Lower lobe of right lung (tissue), 2 donors: ENCODE results near the gene NR3C1. TPM values are rescaled to one million over a fixed set of nuclear protein-coding genes. Genes with fewer than 3 reads are reported as not detected.
"Not testable (repeated sequence)": the region's sequence is repeated elsewhere in the genome, so short reads cannot be mapped to it uniquely, and the experiment has no call there.

Experiments
- ATAC-seq, 2 donors: fragments of 200-7000 bp; cut with Tn5 transposase; one replicate each; pipeline ENCODE4 v1.9.1; 2020 to 2022; ENCODE audit warnings: mild to moderate bottlenecking in 2 of 2, moderate library complexity in 2 of 2
- DNase-seq: peaks from one replicate; pipeline ENCODE4 v3.0.0-alpha.2; 2020
- H3K27ac ChIP-seq: fragments of 200-600 bp; one replicate; pipeline ENCODE4 v1.8.0; 2022
- H3K27me3 ChIP-seq: fragments of 200-600 bp; one replicate; pipeline ENCODE4 v1.8.0; 2022; ENCODE audit warnings: low read depth
- H3K36me3 ChIP-seq: fragments of 200-600 bp; one replicate; pipeline ENCODE4 v1.8.0; 2022; ENCODE audit warnings: mild to moderate bottlenecking
- H3K4me1 ChIP-seq: fragments of 200-600 bp; one replicate; pipeline ENCODE4 v1.8.0; 2022
- H3K4me3 ChIP-seq: fragments of 200-600 bp; one replicate; pipeline ENCODE4 v1.8.0; 2022; ENCODE audit warnings: mild to moderate bottlenecking
- H3K9me3 ChIP-seq: fragments of 200-600 bp; one replicate; pipeline ENCODE4 v1.8.0; 2022
- intact Hi-C: fragments of 100-400 bp; cut with DNase I; formaldehyde crosslinking; loops from one replicate; pipeline ENCODE4 v1.11.0; 2022
- total RNA-seq: library from RNA; stranded (reverse); fragmentation: NEBNext Ultra II Directional; extraction: Animal tissue kit (Norgen Biotek cat#: 25700); gene quantifications from one replicate; pipeline ENCODE4 v1.2.1, GENCODE V29; 2021
- TF ChIP-seq, protein P1 (sequence below): fragments of 200-600 bp; IDR thresholded peaks from one replicate; pipeline ENCODE4 v1.8.0; 2022; ENCODE audit warnings: antibody characterized with exemption, mild to moderate bottlenecking
- donor health status: DM: no; HTN: yes; CAD: no; lungs with severe emphysema.

The NR3C1 gene
- total RNA-seq, 1 donor from 2014 or later, result 110 TPM

DNA sequence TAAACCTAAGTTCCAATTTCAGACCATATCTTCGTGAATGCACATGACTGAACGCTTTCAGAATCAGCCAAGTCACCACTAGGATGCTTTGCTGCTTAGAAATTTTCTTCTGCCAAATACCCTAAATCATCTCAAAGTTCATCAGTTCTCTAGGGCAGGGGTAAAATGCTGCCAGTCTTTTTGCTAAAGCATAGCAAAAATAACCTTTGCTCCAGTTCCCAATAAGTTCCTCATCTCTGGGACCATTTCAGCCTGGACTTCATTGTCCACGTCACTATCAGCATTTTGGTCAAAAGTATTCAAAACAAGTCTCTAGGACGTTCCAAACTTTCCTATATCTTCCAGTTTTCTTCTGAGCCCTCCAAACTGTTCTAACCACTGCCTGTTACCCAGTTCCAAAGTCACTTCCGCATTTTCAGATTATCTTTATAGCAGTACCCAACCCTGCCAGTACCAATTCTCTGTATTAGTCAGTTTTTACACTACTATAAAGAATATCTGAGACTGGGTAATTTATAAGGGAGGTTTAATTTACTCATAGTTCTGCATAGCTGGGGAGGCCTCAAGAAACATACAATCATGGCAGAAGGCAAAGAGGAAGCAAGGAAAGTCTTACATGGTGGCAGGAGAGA is 74.8 kb downstream of the NR3C1 start:
- intact Hi-C loops, result no loop called here
- Histone ChIP-seq H3K4me1 (peaks cover 12% of the 10 kb centered on the region), H3K27me3 (no peaks in the 10 kb centered on the region), H3K4me3 (no peak overlapping the region), H3K36me3 (peaks cover 2% of the 10 kb centered on the region), H3K27ac (no peak overlapping the region), H3K9me3 (no peaks in the 10 kb centered on the region)
- ATAC-seq, result no peak
- DNase-seq, result no peak
- TF ChIP-seq, protein P1, sequence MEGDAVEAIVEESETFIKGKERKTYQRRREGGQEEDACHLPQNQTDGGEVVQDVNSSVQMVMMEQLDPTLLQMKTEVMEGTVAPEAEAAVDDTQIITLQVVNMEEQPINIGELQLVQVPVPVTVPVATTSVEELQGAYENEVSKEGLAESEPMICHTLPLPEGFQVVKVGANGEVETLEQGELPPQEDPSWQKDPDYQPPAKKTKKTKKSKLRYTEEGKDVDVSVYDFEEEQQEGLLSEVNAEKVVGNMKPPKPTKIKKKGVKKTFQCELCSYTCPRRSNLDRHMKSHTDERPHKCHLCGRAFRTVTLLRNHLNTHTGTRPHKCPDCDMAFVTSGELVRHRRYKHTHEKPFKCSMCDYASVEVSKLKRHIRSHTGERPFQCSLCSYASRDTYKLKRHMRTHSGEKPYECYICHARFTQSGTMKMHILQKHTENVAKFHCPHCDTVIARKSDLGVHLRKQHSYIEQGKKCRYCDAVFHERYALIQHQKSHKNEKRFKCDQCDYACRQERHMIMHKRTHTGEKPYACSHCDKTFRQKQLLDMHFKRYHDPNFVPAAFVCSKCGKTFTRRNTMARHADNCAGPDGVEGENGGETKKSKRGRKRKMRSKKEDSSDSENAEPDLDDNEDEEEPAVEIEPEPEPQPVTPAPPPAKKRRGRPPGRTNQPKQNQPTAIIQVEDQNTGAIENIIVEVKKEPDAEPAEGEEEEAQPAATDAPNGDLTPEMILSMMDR, result no peak

DNA sequence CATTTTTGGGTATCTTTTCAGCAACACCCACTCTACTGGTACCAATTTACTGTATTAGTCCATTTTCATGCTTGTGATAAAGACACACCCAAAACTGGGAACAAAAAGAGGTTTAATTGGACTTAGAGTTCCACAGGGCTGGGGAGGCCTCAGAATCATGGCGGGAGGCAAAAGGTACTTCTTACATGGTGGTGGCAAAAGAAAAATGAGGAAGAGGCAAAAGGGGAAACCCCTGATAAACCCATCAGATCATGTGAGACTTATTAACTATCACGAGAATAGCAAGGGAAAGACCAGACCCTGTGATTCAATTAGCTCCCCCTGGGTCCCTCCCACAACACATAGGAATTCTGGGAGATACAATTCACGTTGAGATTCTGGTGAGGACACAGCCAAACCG is 78.4 kb downstream of the NR3C1 start:
- H3K36me3 ChIP-seq, H3K4me3 ChIP-seq, intact Hi-C loops, ATAC-seq, DNase-seq, H3K27ac ChIP-seq, H3K27me3 ChIP-seq, H3K9me3 ChIP-seq: not testable (repeated sequence)
- H3K4me1 ChIP-seq, result peaks cover 31% of the 10 kb centered on the region

GRCh38 chr5:143322931-143323630 is 80.4 kb downstream of the NR3C1 start:
- ATAC-seq, H3K4me3 ChIP-seq, DNase-seq, H3K9me3 ChIP-seq, intact Hi-C loops, H3K27ac ChIP-seq, H3K27me3 ChIP-seq, H3K36me3 ChIP-seq: not testable (repeated sequence)
- peaks cover 48% of the 10 kb centered on the region for H3K4me1 ChIP-seq

DNA sequence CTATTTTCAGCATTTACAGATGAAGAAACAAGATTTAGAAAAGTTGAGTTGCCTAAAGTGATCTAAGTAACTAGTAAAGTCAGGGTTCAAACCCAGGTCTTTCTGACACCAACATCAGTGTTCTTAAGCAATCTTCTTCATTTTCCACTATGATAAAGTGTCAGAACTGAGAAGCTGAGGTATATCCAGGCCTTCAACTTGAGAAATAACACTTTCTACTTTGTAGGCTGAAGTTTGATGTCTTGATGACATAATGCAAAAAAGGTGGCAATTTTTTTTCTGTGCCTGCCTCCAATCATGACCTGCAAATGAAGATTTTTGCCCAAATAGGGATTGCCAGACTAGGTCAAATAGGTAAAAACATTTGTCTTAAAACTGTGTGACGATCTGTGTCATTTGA is 81.3 kb downstream of the NR3C1 start:
- no peak for ATAC-seq
- no peak overlapping the region for H3K27ac ChIP-seq
- DNase-seq, result no peak
- H3K4me1 ChIP-seq, result peaks cover 57% of the 10 kb centered on the region
- TF ChIP-seq, protein P1, result no peak
- H3K4me3 ChIP-seq, result no peak overlapping the region
- no peaks in the 10 kb centered on the region for H3K27me3 ChIP-seq
- intact Hi-C loops, result no loop called here
- no peaks in the 10 kb centered on the region for H3K9me3 ChIP-seq
- no peaks in the 10 kb centered on the region for H3K36me3 ChIP-seq

DNA sequence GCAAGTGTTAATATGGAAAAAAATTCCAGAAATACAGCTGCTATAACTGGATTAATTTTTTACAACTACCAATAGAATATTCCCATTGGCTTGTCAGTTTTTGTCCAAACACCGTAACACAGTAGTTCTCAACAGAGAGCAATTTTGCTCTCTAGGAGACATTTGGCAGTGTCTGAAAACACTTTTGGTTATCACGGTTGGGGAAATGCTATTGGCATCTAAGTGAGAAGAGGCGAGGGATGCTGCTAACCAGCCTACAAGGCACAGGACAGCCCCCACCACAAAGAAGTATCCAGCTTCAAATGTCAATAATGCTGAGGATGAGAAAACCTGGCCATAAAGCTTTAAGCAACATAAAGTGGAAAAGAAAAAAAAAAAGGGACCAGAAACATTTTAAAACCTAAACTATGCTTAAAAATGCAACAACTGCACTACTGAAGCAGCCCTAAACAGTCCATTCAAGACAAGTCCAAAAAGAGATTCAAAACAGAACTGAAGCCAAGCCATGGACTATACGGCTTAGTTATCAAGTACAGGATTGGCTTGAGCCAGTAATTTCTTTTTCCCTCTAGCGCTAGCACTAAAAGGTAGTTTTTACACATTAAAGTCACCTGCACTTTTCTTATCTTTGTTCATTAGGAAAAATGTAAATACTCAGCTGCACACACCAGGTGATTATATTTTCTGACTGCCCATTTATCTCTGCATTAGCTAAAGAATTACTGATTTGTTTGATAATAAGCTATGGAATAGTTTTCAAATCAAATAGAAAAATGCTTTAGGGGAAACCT is 83.9 kb downstream of the NR3C1 start:
- H3K27me3 ChIP-seq, result no peaks in the 10 kb centered on the region
- intact Hi-C loops, result no loop called here
- no peaks in the 10 kb centered on the region for H3K36me3 ChIP-seq
- H3K9me3 ChIP-seq, result no peaks in the 10 kb centered on the region
- TF ChIP-seq, protein P1, result no peak
- no peak overlapping the region for H3K27ac ChIP-seq
- ATAC-seq (no peak), DNase-seq (no peak)
- H3K4me3 ChIP-seq, result no peak overlapping the region
- peaks cover 78% of the 10 kb centered on the region for H3K4me1 ChIP-seq

DNA sequence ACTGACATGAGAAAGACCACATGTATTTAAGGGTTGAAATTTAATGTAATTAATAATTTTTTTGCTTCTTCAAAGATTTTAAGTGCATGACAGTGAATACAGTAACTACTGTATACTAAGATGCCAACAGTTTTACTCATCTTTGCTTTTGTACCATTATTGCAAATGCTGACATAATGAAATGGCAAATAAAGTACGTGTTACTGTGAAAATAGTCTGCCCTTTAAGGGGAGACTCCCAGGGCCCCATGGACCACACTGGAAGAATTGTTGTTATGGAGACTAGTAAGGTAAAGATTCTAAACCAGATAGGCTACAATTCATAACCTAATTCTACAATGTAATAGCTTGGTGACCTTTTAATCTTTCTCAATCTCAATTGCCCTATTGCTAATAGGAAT is 84.7 kb downstream of the NR3C1 start:
- H3K4me1 ChIP-seq, result peaks cover 82% of the 10 kb centered on the region
- no peaks in the 10 kb centered on the region for H3K9me3 ChIP-seq
- no peak overlapping the region for H3K27ac ChIP-seq
- no peaks in the 10 kb centered on the region for H3K36me3 ChIP-seq
- H3K4me3 ChIP-seq, result no peak overlapping the region
- DNase-seq (no peak), ATAC-seq (no peak)
- H3K27me3 ChIP-seq, result no peaks in the 10 kb centered on the region
- intact Hi-C loops, result no loop called here
- TF ChIP-seq, protein P1, result no peak
